RWPE2 (cell line): ENCODE data around the gene G6PC1.
"Not testable (repeated sequence)": the region's sequence is repeated elsewhere in the genome, so short reads cannot be mapped to it uniquely, and the experiment has no call there.

Source experiments
- ATAC-seq: fragments of 200-7000 bp; cut with Tn5 transposase; 3 replicates; pipeline ENCODE4 v1.9.1; 2021; ENCODE audit warnings: low read depth
- DNase-seq: peaks from one replicate; pipeline ENCODE4 v3.0.0-alpha.2; 2020; ENCODE audit warnings: low spot score
- H3K27ac ChIP-seq: fragments of 450-650 bp; 2 replicates; pipeline ENCODE4 v1.5.1; 2017; ENCODE audit warnings: mild to moderate bottlenecking; ENCODE audit not compliant: poor library complexity, severe bottlenecking
- H3K27me3 ChIP-seq: fragments of 250-450 bp; sonication (Bioruptor Pico); 2 replicates; pipeline ENCODE4 v1.5.1; 2021; ENCODE audit warnings: mild to moderate bottlenecking, moderate library complexity; ENCODE audit not compliant: insufficient read depth, poor library complexity, severe bottlenecking
- H3K36me3 ChIP-seq: fragments of 250-450 bp; sonication (Bioruptor Pico); 2 replicates; pipeline ENCODE4 v1.5.1; 2020; ENCODE audit warnings: low read depth, mild to moderate bottlenecking, moderate library complexity
- H3K4me1 ChIP-seq: fragments of 250-450 bp; sonication (Bioruptor Pico); 2 replicates; pipeline ENCODE4 v1.5.1; 2021; ENCODE audit warnings: mild to moderate bottlenecking, moderate library complexity; ENCODE audit not compliant: insufficient read depth, poor library complexity, severe bottlenecking
- H3K4me3 ChIP-seq: fragments of 250-450 bp; sonication (Bioruptor Pico); 2 replicates; pipeline ENCODE4 v1.5.1; 2021; ENCODE audit warnings: mild to moderate bottlenecking, moderate library complexity; ENCODE audit not compliant: severe bottlenecking
- H3K9me3 ChIP-seq: fragments of 250-450 bp; sonication (Bioruptor Pico); 2 replicates; pipeline ENCODE4 v1.5.1; 2021; ENCODE audit warnings: mild to moderate bottlenecking, moderate library complexity; ENCODE audit not compliant: severe bottlenecking
- CTCF ChIP-seq: fragments of 450-650 bp; IDR thresholded peaks from one replicate; pipeline ENCODE4 v1.5.1; 2017; ENCODE audit warnings: mild to moderate bottlenecking, moderate library complexity; ENCODE audit not compliant: poor library complexity, severe bottlenecking

G6PC1 gene

DNA sequence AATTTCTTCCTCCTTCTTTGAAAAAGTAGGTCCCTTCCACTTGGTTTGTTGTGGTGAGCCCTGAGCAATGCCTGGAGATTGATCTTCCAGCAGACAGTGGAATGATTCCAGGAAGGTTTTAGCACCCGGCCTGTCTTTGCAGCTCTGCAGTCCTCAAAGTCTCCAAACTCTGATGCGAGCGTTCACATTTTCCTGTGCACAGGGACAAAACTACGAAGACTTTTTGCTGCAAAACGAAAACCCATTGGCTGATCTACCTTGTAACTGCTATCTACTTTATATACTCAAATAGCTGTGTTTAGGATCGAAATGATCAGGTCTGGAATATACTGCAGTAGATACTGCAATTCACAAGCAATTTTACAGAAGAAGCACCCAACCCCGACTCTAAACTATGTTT, 21.7 kb downstream of the G6PC1 start:
- no peak for TF ChIP-seq CTCF
- Histone ChIP-seq H3K4me1 (no peaks in the 10 kb centered on the region), H3K9me3 (no peaks in the 10 kb centered on the region), H3K36me3 (no peaks in the 10 kb centered on the region), H3K4me3 (no peak overlapping the region), H3K27me3 (no peaks in the 10 kb centered on the region), H3K27ac (no peak overlapping the region)
- DNase-seq: no peak
- no peak for ATAC-seq

DNA sequence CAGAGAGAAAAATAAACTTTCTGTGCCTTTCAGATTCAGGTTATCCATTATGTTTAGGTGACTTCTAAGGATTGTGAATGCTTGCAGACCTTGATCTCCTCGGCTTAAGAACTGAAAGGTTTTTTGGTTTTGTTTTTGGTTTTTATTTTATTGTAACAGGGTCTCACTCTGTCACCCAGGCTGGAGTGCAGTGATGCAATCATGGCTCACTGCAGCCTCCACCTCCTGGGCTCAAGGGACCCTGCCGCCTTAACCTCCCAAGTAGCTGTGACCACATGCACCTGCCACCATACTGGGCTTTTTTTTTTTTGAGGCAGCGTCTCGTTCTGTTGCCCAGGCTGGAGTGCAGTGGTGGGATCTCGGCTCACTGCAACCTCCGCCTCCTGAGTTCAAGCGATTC, 22.9 kb downstream of the G6PC1 start:
- H3K27ac ChIP-seq, H3K9me3 ChIP-seq, H3K4me1 ChIP-seq, DNase-seq, H3K4me3 ChIP-seq, H3K36me3 ChIP-seq, H3K27me3 ChIP-seq, ATAC-seq: not testable (repeated sequence)

GRCh38 chr17:42924891-42925290, 24.3 kb downstream of the G6PC1 start:
- H3K36me3 ChIP-seq: no peaks in the 10 kb centered on the region
- H3K4me3 ChIP-seq: no peak overlapping the region
- no peaks in the 10 kb centered on the region for H3K27me3 ChIP-seq
- H3K4me1 ChIP-seq: no peaks in the 10 kb centered on the region
- H3K9me3 ChIP-seq: no peaks in the 10 kb centered on the region
- ATAC-seq (no peak), DNase-seq (no peak)
- H3K27ac ChIP-seq: no peak overlapping the region
- no peak for TF ChIP-seq CTCF

- no peaks in the 10 kb centered on the region for H3K36me3 ChIP-seq
- TF ChIP-seq CTCF: peak; percentile 45
- no peak overlapping the region for H3K27ac ChIP-seq
- H3K4me3 ChIP-seq: no peak overlapping the region
- H3K27me3 ChIP-seq: no peaks in the 10 kb centered on the region
- ATAC-seq (peak; percentile 70), DNase-seq (no peak)
- no peaks in the 10 kb centered on the region for H3K4me1 ChIP-seq
- H3K9me3 ChIP-seq: no peaks in the 10 kb centered on the region
Observed at GRCh38 chr17:42928714-42929496, 28.3 kb downstream of the G6PC1 start.

GRCh38 chr17:42929497-42929844, 28.9 kb downstream of the G6PC1 start:
- H3K36me3 ChIP-seq: no peaks in the 10 kb centered on the region
- H3K9me3 ChIP-seq: no peaks in the 10 kb centered on the region
- H3K27me3 ChIP-seq: no peaks in the 10 kb centered on the region
- peak; percentile 14 for TF ChIP-seq CTCF
- ATAC-seq (no peak), DNase-seq (no peak)
- no peak overlapping the region for H3K27ac ChIP-seq
- H3K4me3 ChIP-seq: no peak overlapping the region
- H3K4me1 ChIP-seq: no peaks in the 10 kb centered on the region
